Measurements from ENCODE around the gene EXOC3L1.

The EXOC3L1 gene

DNA sequence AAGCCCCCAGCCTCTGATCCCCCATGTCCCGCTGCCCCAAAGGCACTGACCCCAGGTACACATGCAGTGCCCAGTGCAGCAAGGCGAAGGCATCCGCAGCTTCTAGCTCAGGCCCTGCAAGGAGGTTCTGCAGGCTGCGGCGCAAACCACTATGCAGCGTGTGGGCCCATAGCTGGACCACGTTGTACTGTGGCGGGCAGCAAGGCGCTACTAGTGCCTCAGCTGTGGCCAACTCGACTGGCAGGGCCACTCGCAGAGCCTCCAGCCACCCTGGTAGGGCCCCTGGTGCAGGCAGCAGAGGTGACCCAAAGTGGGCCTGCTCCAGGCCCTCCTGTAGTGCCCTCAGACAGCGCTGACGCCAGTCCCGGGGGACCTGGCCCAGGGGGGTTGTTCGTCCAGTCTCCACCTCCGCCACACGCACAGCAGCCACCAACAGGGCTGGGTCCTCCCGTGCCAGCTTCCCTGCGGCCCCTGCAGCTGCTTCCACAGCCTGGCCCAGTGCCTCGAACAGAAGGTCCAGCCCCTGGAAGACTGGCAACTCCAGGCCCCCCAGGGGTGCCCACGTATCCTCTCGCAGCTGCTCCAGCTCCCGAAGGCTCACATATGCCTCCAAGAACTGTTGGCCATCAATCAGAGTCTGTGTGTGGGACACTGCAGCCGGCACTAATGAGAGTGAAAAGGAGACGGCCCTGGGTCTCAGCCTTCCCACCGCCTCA lies 2.6 kb downstream of the EXOC3L1 start:
- H3K4me3 ChIP-seq (ENCODE audit: low read depth, low read length), result no peak overlapping the region
- no peak for DNase-seq (ENCODE audit: low read depth)
- TF ChIP-seq, protein P1, sequence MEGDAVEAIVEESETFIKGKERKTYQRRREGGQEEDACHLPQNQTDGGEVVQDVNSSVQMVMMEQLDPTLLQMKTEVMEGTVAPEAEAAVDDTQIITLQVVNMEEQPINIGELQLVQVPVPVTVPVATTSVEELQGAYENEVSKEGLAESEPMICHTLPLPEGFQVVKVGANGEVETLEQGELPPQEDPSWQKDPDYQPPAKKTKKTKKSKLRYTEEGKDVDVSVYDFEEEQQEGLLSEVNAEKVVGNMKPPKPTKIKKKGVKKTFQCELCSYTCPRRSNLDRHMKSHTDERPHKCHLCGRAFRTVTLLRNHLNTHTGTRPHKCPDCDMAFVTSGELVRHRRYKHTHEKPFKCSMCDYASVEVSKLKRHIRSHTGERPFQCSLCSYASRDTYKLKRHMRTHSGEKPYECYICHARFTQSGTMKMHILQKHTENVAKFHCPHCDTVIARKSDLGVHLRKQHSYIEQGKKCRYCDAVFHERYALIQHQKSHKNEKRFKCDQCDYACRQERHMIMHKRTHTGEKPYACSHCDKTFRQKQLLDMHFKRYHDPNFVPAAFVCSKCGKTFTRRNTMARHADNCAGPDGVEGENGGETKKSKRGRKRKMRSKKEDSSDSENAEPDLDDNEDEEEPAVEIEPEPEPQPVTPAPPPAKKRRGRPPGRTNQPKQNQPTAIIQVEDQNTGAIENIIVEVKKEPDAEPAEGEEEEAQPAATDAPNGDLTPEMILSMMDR (IDR thresholded peaks at IDR 0.05; ENCODE audit: low read depth, low read length), result no peak
- TF ChIP-seq, protein P2, sequence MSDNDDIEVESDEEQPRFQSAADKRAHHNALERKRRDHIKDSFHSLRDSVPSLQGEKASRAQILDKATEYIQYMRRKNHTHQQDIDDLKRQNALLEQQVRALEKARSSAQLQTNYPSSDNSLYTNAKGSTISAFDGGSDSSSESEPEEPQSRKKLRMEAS (IDR thresholded peaks at IDR 0.05; ENCODE audit: low read depth, low read length), result no peak
- TF ChIP-seq MYC (IDR thresholded peaks at IDR 0.05; ENCODE audit: low read depth, low read length), result no peak
- TF ChIP-seq POLR2A (IDR thresholded peaks at IDR 0.05; ENCODE audit: extremely low read depth, insufficient read length), result no peak

DNA sequence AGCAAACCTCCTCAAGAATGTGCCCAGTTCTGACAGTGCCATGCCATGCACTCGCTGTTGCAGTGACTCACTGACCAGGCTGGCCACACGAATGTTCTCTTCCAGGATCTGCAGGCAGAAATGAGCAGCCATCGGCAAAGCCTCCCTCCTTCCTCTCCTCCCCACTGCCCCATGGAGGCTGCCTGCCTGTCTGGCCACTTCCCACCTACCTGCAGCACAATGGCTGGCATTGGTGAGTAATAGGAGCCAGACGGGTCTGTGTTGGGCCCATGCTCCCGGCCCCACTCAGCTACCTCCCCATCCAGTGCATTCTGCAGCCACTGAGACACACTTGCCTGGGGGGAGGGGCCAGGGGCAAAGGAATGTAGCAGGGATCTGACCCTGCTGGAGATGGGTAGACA lies 3.4 kb downstream of the EXOC3L1 start:
- H3K4me3 ChIP-seq (ENCODE audit: low read depth, low read length), result no peak overlapping the region
- TF ChIP-seq MYC (IDR thresholded peaks at IDR 0.05; ENCODE audit: low read depth, low read length), result no peak
- TF ChIP-seq, protein P2 (IDR thresholded peaks at IDR 0.05; ENCODE audit: low read depth, low read length), result no peak
- TF ChIP-seq POLR2A (IDR thresholded peaks at IDR 0.05; ENCODE audit: extremely low read depth, insufficient read length), result no peak
- TF ChIP-seq, protein P1 (IDR thresholded peaks at IDR 0.05; ENCODE audit: low read depth, low read length), result no peak
- no peak for DNase-seq (ENCODE audit: low read depth)

DNA sequence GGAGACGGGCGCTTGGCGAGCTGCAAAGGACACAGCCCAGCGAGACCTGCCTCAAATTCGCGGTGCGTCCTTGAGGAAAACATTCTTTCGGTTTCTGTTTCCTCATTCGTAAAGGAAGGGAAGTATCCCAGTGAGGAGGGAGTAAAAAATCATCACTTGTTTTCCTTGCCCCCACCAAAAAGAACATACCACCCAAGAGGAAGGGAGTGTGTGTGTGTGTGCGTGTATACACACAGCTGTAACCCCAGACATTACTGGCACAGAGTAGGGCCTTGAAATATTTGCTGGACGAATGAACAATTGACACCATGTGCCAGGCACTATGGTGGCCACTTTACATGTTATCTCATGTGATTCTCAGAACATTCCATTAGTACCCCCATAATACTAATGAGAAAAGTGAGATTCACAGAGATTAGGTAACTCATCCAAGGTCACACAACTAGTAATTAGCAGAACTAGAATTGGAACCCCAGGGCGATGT lies 4.2 kb downstream of the EXOC3L1 start:
- TF ChIP-seq, protein P1 (IDR thresholded peaks at IDR 0.05; ENCODE audit: low read depth, low read length), result no peak
- TF ChIP-seq, protein P2 (IDR thresholded peaks at IDR 0.05; ENCODE audit: low read depth, low read length), result no peak
- TF ChIP-seq POLR2A (IDR thresholded peaks at IDR 0.05; ENCODE audit: extremely low read depth, insufficient read length) (no peak), MYC (IDR thresholded peaks at IDR 0.05; ENCODE audit: low read depth, low read length) (no peak)
- no peak for DNase-seq (ENCODE audit: low read depth)
- H3K4me3 ChIP-seq (ENCODE audit: low read depth, low read length), result no peak overlapping the region

DNA sequence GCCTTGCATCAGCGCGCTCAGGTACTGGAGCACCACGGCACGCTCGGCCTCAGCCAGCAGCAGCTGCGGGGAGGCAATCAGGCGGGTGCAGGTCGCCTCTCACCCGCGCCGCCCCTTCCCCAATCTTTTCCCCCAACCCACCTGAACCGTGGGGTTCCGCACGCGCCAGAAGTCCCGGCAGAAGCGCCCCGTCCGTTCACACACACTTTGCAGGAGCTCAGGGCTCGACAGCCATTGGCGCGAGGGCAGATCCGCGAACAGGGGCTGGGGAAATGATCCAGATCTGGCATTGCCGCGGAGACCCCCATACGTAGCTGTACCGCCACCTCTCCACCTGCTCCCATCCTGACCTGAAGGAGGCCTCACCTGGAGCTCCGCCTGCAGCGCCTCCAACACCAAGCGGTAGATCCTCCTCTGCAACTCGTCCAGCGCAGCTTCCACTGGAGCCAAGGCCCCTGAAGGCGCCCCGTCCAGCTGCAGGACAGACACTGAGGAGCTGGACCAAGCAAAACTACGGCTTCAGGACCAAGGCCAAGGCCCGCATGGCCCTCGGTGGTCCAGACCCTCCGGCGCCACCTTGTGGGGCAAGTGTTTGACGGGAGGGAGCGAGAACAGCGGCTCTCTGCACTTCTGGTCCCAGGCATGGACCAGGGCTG lies 4.8 kb downstream of the EXOC3L1 start:
- peak; percentile 93 for DNase-seq (ENCODE audit: low read depth)
- peak; percentile 82; the same call in 1 of the 2 replicates for TF ChIP-seq MYC (IDR thresholded peaks at IDR 0.05; ENCODE audit: low read depth, low read length)
- TF ChIP-seq, protein P2 (IDR thresholded peaks at IDR 0.05; ENCODE audit: low read depth, low read length), result peak; percentile 91
- TF ChIP-seq, protein P1 (IDR thresholded peaks at IDR 0.05; ENCODE audit: low read depth, low read length), result peak; percentile 88
- TF ChIP-seq POLR2A (IDR thresholded peaks at IDR 0.05; ENCODE audit: extremely low read depth, insufficient read length), result no peak
- no peak overlapping the region for H3K4me3 ChIP-seq (ENCODE audit: low read depth, low read length)

DNA sequence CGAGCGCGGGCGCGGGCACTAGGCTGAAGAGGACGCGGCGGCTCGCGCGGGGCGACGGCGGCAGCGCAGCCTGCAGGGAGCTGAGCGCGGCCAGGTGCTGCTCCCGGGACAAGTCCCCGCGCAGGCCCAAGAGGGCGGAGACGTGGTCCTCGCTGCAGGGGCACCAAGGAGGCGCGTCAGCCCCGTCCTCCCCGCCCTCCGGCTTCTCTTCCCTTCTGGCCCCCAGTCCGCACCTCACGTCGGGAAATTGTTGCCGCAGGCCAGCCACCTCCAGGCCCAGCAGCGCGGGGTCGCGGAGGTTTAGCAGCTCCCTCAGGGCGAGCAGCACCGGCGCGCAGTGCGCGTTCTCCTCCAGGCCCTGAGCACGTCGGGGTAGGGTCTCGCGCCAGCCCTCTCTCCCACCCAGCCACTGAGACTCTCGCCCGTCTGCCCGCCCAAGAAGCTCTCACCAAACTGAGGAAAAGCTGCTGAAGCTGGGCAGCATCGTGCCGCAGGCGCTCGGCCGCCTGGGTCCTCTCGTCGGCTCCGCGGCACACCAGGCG lies 5.4 kb downstream of the EXOC3L1 start:
- no peak overlapping the region for H3K4me3 ChIP-seq (ENCODE audit: low read depth, low read length)
- DNase-seq (ENCODE audit: low read depth), result no peak
- TF ChIP-seq, protein P1 (IDR thresholded peaks at IDR 0.05; ENCODE audit: low read depth, low read length), result no peak
- TF ChIP-seq MYC (IDR thresholded peaks at IDR 0.05; ENCODE audit: low read depth, low read length), result no peak
- TF ChIP-seq, protein P2 (IDR thresholded peaks at IDR 0.05; ENCODE audit: low read depth, low read length), result no peak
- TF ChIP-seq POLR2A (IDR thresholded peaks at IDR 0.05; ENCODE audit: extremely low read depth, insufficient read length), result no peak

Data from NB4 (cell line).